Measurements from ENCODE around the gene OXCT2. TPM values are rescaled to one million over a fixed set of nuclear protein-coding genes. Genes with fewer than 3 reads are reported as not detected.
"Not testable (repeated sequence)": the region's sequence is repeated elsewhere in the genome, so short reads cannot be mapped to it uniquely, and the experiment has no call there.

OXCT2 gene
- total RNA-seq, 1 experiment from 2014 or later, result 1.3 TPM

GRCh38 chr1:39779137-39779536 is 8.0 kb upstream of the OXCT2 start:
- intact Hi-C loops (cut with micrococcal nuclease; ENCODE audit: unreplicated experiment), result no loop called here
- H4K20me1 ChIP-seq (ENCODE audit: insufficient read depth), result no peaks in the 10 kb centered on the region
- no peaks in the 10 kb centered on the region for H3F3A ChIP-seq (ENCODE audit: insufficient read depth, low read depth)
- no peaks in the 10 kb centered on the region for H3K27me3 ChIP-seq (ENCODE audit: insufficient read depth, low read depth)
- no peaks in the 10 kb centered on the region for H3K9me3 ChIP-seq (ENCODE audit: insufficient read depth, low read depth)
- H3K4me1 ChIP-seq (replicated peaks; ENCODE audit: insufficient read depth), result no peaks in the 10 kb centered on the region
- no TSS peak for BruUV-seq (replicated peaks)
- no peak overlapping the region for H3K4me2 ChIP-seq
- H3K27ac ChIP-seq, result no peak overlapping the region
- H3K9me2 ChIP-seq (ENCODE audit: insufficient read depth), result no peaks in the 10 kb centered on the region
- no peak overlapping the region for H2AFZ ChIP-seq
- TF ChIP-seq EZH2 (IDR thresholded peaks at IDR 0.05; ENCODE audit: low read depth) (no peak), CTCF (conservative IDR thresholded peaks at IDR 0.05) (no peak)
- H3K36me3 ChIP-seq (ENCODE audit: low read depth), result no peaks in the 10 kb centered on the region
- no peak for DNase-seq
- no peak overlapping the region for H3K4me3 ChIP-seq
- ChIA-PET POLR2A (ENCODE audit: unreplicated experiment) (no interaction called here), CTCF (no interaction called here)
- H3K79me2 ChIP-seq (ENCODE audit: low read depth), result no peaks in the 10 kb centered on the region

GRCh38 chr1:39778463-39779099 is 7.4 kb upstream of the OXCT2 start:
- H3K27ac ChIP-seq; H3F3A ChIP-seq (ENCODE audit: insufficient read depth, low read depth); H3K9me2 ChIP-seq (ENCODE audit: insufficient read depth); H3K4me1 ChIP-seq (replicated peaks; ENCODE audit: insufficient read depth); intact Hi-C loops (cut with micrococcal nuclease; ENCODE audit: unreplicated experiment); CTCF ChIA-PET; H3K4me2 ChIP-seq; H3K27me3 ChIP-seq (ENCODE audit: insufficient read depth, low read depth); POLR2A ChIA-PET (ENCODE audit: unreplicated experiment); H3K79me2 ChIP-seq (ENCODE audit: low read depth); H3K4me3 ChIP-seq; H4K20me1 ChIP-seq (ENCODE audit: insufficient read depth); BruUV-seq (replicated peaks); DNase-seq; H3K9me3 ChIP-seq (ENCODE audit: insufficient read depth, low read depth); H2AFZ ChIP-seq; H3K36me3 ChIP-seq (ENCODE audit: low read depth): not testable (repeated sequence)

- H3K4me2 ChIP-seq; H3F3A ChIP-seq (ENCODE audit: insufficient read depth, low read depth); H3K27ac ChIP-seq; H4K20me1 ChIP-seq (ENCODE audit: insufficient read depth); H3K4me3 ChIP-seq; H3K79me2 ChIP-seq (ENCODE audit: low read depth); H3K4me1 ChIP-seq (replicated peaks; ENCODE audit: insufficient read depth); H3K9me2 ChIP-seq (ENCODE audit: insufficient read depth); H3K9me3 ChIP-seq (ENCODE audit: insufficient read depth, low read depth); CTCF ChIA-PET; POLR2A ChIA-PET (ENCODE audit: unreplicated experiment); intact Hi-C loops (cut with micrococcal nuclease; ENCODE audit: unreplicated experiment); H2AFZ ChIP-seq; H3K36me3 ChIP-seq (ENCODE audit: low read depth); H3K27me3 ChIP-seq (ENCODE audit: insufficient read depth, low read depth); BruUV-seq (replicated peaks); DNase-seq: not testable (repeated sequence)
These were observed 6.7 kb upstream of the OXCT2 start for GRCh38 chr1:39777896-39778295.

GRCh38 chr1:39777306-39777705 is 6.2 kb upstream of the OXCT2 start:
- Histone ChIP-seq H3K4me3 (no peak overlapping the region), H3K4me2 (0 out of 2 replicates have a peak overlapping the region, but pooled peaks have one; percentile 11), H3K79me2 (ENCODE audit: low read depth) (no peaks in the 10 kb centered on the region), H3K36me3 (ENCODE audit: low read depth) (no peaks in the 10 kb centered on the region), H3K9me3 (ENCODE audit: insufficient read depth, low read depth) (no peaks in the 10 kb centered on the region), H3F3A (ENCODE audit: insufficient read depth, low read depth) (no peaks in the 10 kb centered on the region), H3K4me1 (replicated peaks; ENCODE audit: insufficient read depth) (no peaks in the 10 kb centered on the region), H2AFZ (no peak overlapping the region), H3K27ac (no peak overlapping the region), H3K9me2 (ENCODE audit: insufficient read depth) (no peaks in the 10 kb centered on the region), H3K27me3 (ENCODE audit: insufficient read depth, low read depth) (no peaks in the 10 kb centered on the region), H4K20me1 (ENCODE audit: insufficient read depth) (no peaks in the 10 kb centered on the region)
- intact Hi-C loops (cut with micrococcal nuclease; ENCODE audit: unreplicated experiment), result no loop called here
- BruUV-seq (replicated peaks), result no TSS peak
- no peak for DNase-seq
- TF ChIP-seq EZH2 (IDR thresholded peaks at IDR 0.05; ENCODE audit: low read depth) (no peak), CTCF (conservative IDR thresholded peaks at IDR 0.05) (no peak)
- POLR2A ChIA-PET (ENCODE audit: unreplicated experiment), result no interaction called here
- CTCF ChIA-PET, result no interaction called here
